OCI-LY1 (cell line): ENCODE data around the gene PRRT1.
A peak's percentile ranks its signal among the peaks of the same experiment; 100 is the strongest.

Source experiments
- H2AFZ ChIP-seq: fragments of 200-600 bp; sonication (generic), shearing (Covaris generic); 2 replicates; pipeline ENCODE4 v1.6.0; 2014; ENCODE audit warnings: antibody characterized with exemption, mild to moderate bottlenecking, low read length
- H3F3A ChIP-seq: fragments of 200-600 bp; sonication (generic), shearing (Covaris generic); 2 replicates; pipeline ENCODE4 v1.6.0; 2014; ENCODE audit warnings: mild to moderate bottlenecking, antibody characterized with exemption, low read length, moderate library complexity; ENCODE audit not compliant: insufficient read depth
- H3K27ac ChIP-seq: fragments of 200-600 bp; sonication (generic); 2 replicates; pipeline ENCODE4 v1.5.1; 2014; ENCODE audit warnings: low read length, mixed run types, mild to moderate bottlenecking, low read depth; ENCODE audit not compliant: poor library complexity, severe bottlenecking
- H3K27me3 ChIP-seq: fragments of 200-600 bp; sonication (generic); 2 replicates; pipeline ENCODE4 v1.6.0; 2014; ENCODE audit warnings: antibody characterized with exemption, mild to moderate bottlenecking, low read length, moderate library complexity; ENCODE audit not compliant: insufficient read depth
- H3K36me3 ChIP-seq: fragments of 200-600 bp; sonication (generic); 2 replicates; pipeline ENCODE4 v1.6.1; 2014; ENCODE audit warnings: mild to moderate bottlenecking, antibody characterized with exemption, low read length, moderate library complexity, mixed read lengths; ENCODE audit not compliant: insufficient read depth
- H3K4me1 ChIP-seq: fragments of 200-600 bp; sonication (generic); 2 replicates; pipeline ENCODE4 v1.5.1; 2014; ENCODE audit warnings: mild to moderate bottlenecking, low read length, moderate library complexity; ENCODE audit not compliant: insufficient read depth, severe bottlenecking
- H3K4me2 ChIP-seq: fragments of 200-600 bp; sonication (generic), shearing (Covaris generic); 2 replicates; pipeline ENCODE4 v1.6.1; 2014; ENCODE audit warnings: low read length
- H3K4me3 ChIP-seq: fragments of 200-600 bp; sonication (generic); 2 replicates; pipeline ENCODE4 v1.5.1; 2014; ENCODE audit warnings: low read length, low read depth, mild to moderate bottlenecking, mixed read lengths; ENCODE audit not compliant: poor library complexity, severe bottlenecking
- H3K79me2 ChIP-seq: fragments of 200-600 bp; shearing (Covaris generic); 2 replicates; pipeline ENCODE4 v1.6.1; 2016; ENCODE audit warnings: mixed run types, low read length, mixed read lengths; ENCODE audit not compliant: insufficient read depth
- H3K9ac ChIP-seq: fragments of 200-600 bp; sonication (generic), shearing (Covaris generic); 2 replicates; pipeline ENCODE4 v1.6.1; 2014; ENCODE audit warnings: mild to moderate bottlenecking, low read length, mixed read lengths
- H3K9me2 ChIP-seq: fragments of 200-600 bp; sonication (generic), shearing (Covaris generic); 2 replicates; pipeline ENCODE4 v1.6.1; 2014; ENCODE audit warnings: low read depth, mild to moderate bottlenecking, low read length, mixed read lengths
- H3K9me3 ChIP-seq: fragments of 200-600 bp; shearing (Covaris generic); 2 replicates; pipeline ENCODE4 v1.6.1; 2014; ENCODE audit warnings: low read length, mixed read lengths
- H4K20me1 ChIP-seq: fragments of 200-600 bp; sonication (generic), shearing (Covaris generic); 2 replicates; pipeline ENCODE4 v1.6.0; 2016; ENCODE audit warnings: mild to moderate bottlenecking, low read length; ENCODE audit not compliant: insufficient read depth
- CTCF ChIP-seq: fragments of 200-600 bp; sonication (generic), shearing (Covaris generic); IDR thresholded peaks from 2 replicates; pipeline ENCODE4 v1.5.1; 2017; ENCODE audit warnings: mild to moderate bottlenecking, antibody characterized with exemption, low read length, moderate library complexity, mixed read lengths
- EZH2 ChIP-seq: fragments of 200-600 bp; sonication (generic), shearing (Covaris generic); IDR thresholded peaks from 2 replicates; pipeline ENCODE4 v1.8.0; 2017; ENCODE audit warnings: borderline replicate concordance, mixed run types, mild to moderate bottlenecking, antibody characterized with exemption, low read length, moderate library complexity, mixed read lengths

PRRT1 gene

GRCh38 chr6:32120573-32121059, 31.1 kb downstream of the PRRT1 start:
- no peaks in the 10 kb centered on the region for H3K4me1 ChIP-seq
- TF ChIP-seq EZH2 (no peak), CTCF (no peak)
- peaks cover 84% of the 10 kb centered on the region for H3K36me3 ChIP-seq
- no peak overlapping the region for H3K4me2 ChIP-seq
- H3F3A ChIP-seq, result no peaks in the 10 kb centered on the region
- H3K27ac ChIP-seq, result no peak overlapping the region
- no peaks in the 10 kb centered on the region for H3K27me3 ChIP-seq
- no peaks in the 10 kb centered on the region for H3K9me3 ChIP-seq
- no peaks in the 10 kb centered on the region for H3K79me2 ChIP-seq
- no peak overlapping the region for H3K4me3 ChIP-seq
- no peak overlapping the region for H2AFZ ChIP-seq
- H3K9me2 ChIP-seq, result no peaks in the 10 kb centered on the region
- no peaks in the 10 kb centered on the region for H4K20me1 ChIP-seq
- H3K9ac ChIP-seq, result no peak overlapping the region

GRCh38 chr6:32118782-32119628, 32.7 kb downstream of the PRRT1 start:
- Histone ChIP-seq H3K4me1 (no peaks in the 10 kb centered on the region), H2AFZ (no peak overlapping the region), H3K27ac (peak overlapping the region; percentile 31), H4K20me1 (no peaks in the 10 kb centered on the region), H3K4me2 (no peak overlapping the region), H3F3A (no peaks in the 10 kb centered on the region), H3K9me2 (no peaks in the 10 kb centered on the region), H3K36me3 (peaks cover 78% of the 10 kb centered on the region), H3K27me3 (no peaks in the 10 kb centered on the region), H3K9ac (no peak overlapping the region), H3K4me3 (no peak overlapping the region), H3K9me3 (no peaks in the 10 kb centered on the region), H3K79me2 (no peaks in the 10 kb centered on the region)
- peak; percentile 86 for TF ChIP-seq CTCF
- TF ChIP-seq EZH2, result no peak

GRCh38 chr6:32117461-32117860, 34.3 kb downstream of the PRRT1 start:
- peaks cover 70% of the 10 kb centered on the region for H3K36me3 ChIP-seq
- TF ChIP-seq EZH2 (no peak), CTCF (no peak)

More at GRCh38 chr6:32117461-32117860, 34.3 kb downstream of the PRRT1 start:
- Histone ChIP-seq H3K4me1 (no peaks in the 10 kb centered on the region), H3K79me2 (no peaks in the 10 kb centered on the region), H3K27me3 (no peaks in the 10 kb centered on the region), H3K9ac (no peak overlapping the region), H3K9me3 (no peaks in the 10 kb centered on the region), H4K20me1 (no peaks in the 10 kb centered on the region), H3F3A (no peaks in the 10 kb centered on the region), H3K4me3 (no peak overlapping the region), H3K4me2 (no peak overlapping the region), H3K27ac (no peak overlapping the region), H3K9me2 (no peaks in the 10 kb centered on the region), H2AFZ (no peak overlapping the region)
